ENCODE results near the gene ITM2C. TPM values are rescaled to one million over a fixed set of nuclear protein-coding genes. Genes with fewer than 3 reads are reported as not detected.

The ITM2C gene
- total and polyA plus RNA-seq, 2 experiments from 2014 or later, result 241 to 367 TPM

DNA sequence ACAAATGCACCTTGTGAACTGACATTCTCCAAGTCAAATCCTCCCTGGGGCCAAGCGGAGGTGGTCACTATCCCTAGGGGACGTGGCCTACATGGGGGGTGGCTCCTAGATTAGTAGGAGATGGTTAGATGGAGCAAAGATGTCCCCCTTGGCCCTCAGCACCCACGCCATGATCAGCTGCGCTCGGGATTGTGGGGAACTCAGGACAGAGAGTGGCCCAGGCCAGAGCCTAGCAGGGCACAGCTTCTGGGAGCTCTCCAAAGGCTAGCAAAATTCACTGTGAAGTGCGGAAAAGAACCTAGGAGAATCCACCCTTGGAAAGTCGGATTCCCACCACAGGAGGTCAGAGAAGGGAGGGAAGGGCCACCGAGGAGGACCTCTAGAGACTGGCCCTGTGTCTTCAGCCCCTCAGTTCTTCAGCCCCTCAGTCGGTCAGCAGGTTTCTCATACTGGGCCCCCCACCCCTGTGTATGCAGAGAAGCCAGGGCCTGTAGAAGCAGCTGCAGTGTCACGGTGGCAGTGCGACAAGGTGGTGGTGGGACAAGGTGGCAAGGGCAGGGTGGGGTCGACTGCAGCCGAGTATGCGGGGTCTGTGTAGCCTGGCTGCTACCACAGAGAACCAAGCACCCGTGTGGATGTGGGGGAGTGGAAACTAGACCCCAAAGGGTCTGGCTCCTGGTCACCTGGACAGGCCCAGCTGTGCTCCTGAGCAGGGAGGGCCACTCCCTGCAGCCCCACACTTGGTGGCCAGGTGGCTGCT lies 41.9 kb downstream of the ITM2C start (continued):
- TF ChIP-seq ZNF462 (CRISPR knock-in tag; IDR thresholded peaks at IDR 0.05), result no peak
- no peak for TF ChIP-seq POLR2AphosphoS5 (IDR thresholded peaks at IDR 0.05; ENCODE audit: low read depth)
- no peak for TF ChIP-seq EZH2 (IDR thresholded peaks at IDR 0.05; ENCODE audit: low read depth, unreplicated experiment)
- TF ChIP-seq EZH2phosphoT487 (IDR thresholded peaks at IDR 0.05; ENCODE audit: unreplicated experiment), result no peak
- no peak for TF ChIP-seq ZNF331 (CRISPR knock-in tag; IDR thresholded peaks at IDR 0.05; ENCODE audit: low read depth)
- TF ChIP-seq NANOG (IDR thresholded peaks at IDR 0.05; ENCODE audit: borderline replicate concordance), result no peak

DNA sequence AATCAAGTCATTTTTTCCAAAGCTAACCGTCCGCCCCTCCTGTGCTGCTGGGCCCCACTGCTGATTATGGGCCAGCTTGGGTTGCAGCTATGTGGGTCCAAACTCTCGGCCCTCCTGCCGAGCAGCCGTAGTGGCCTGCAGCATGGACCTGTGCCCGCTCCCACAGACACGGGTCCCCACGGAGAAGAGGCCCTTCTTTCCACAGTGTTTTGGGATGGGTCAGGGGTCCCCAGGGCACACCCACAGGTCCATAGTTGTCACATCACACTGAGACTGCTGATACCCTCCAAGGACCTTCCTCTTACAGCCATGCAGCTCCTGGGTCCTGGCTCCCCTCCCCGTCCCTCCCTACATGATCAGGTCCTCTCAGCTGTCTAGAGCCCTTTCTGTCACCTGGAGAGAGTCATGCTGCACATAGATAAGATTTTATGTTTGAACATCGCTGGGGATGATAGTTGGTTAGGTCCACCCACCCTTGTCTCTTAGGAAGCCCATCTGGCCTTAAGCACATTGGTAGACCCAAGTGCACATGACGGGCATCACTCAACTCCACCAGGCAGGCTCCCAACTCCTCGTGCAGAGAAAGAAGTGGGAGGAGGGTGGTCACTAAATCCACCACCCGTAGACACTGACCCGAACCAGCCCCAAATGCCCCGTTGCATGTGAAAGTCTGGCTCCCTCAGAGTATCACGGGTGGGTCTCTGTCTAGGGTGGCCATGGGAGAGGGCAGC lies 42.8 kb downstream of the ITM2C start:
- Histone ChIP-seq H3F3A (replicated peaks; ENCODE audit: low read depth) (no peaks in the 10 kb centered on the region), H3K79me2 (replicated peaks; ENCODE audit: insufficient read depth) (no peaks in the 10 kb centered on the region), H3K27me3 (ENCODE audit: insufficient read depth) (no peaks in the 10 kb centered on the region), H3K9me2 (ENCODE audit: insufficient read depth) (peaks cover 8% of the 10 kb centered on the region; the same call in 1 of the 2 replicates), H3K36me3 (ENCODE audit: insufficient read depth) (no peaks in the 10 kb centered on the region), H3K4me3 (no peak overlapping the region), H3K27ac (ENCODE audit: low read depth) (no peak overlapping the region), H4K20me1 (replicated peaks; ENCODE audit: insufficient read depth) (no peaks in the 10 kb centered on the region), H3K4me1 (ENCODE audit: insufficient read depth) (peaks cover 25% of the 10 kb centered on the region), H3K4me2 (no peak overlapping the region), H2AFZ (no peak overlapping the region)
- Mint-ChIP-seq H3K9me3 (peaks cover 3% of the 10 kb centered on the region; the same call in 2 of the 3 replicates), H3K4me3 (no peak overlapping the region), H3K27ac (no peak overlapping the region), H3K36me3 (ENCODE audit: low read depth) (no peaks in the 10 kb centered on the region; the same call in 2 of the 3 replicates), H3K4me1 (peaks cover 37% of the 10 kb centered on the region), H3K27me3 (ENCODE audit: insufficient read depth, low read depth, poor library complexity) (peaks cover 28% of the 10 kb centered on the region)
- ATAC-seq, result no peak
- no peak for DNase-seq (ENCODE audit: low spot score)
- no peak for TF ChIP-seq ETS1 (IDR thresholded peaks at IDR 0.05)
- TF ChIP-seq JUNB (IDR thresholded peaks at IDR 0.05; ENCODE audit: unreplicated experiment), result no peak
- TF ChIP-seq STAT1 (IDR thresholded peaks at IDR 0.05; ENCODE audit: unreplicated experiment), result no peak
- no peak for TF ChIP-seq EZH2 (IDR thresholded peaks at IDR 0.05; ENCODE audit: low read depth, unreplicated experiment)
- TF ChIP-seq ZNF114 (CRISPR knock-in tag; IDR thresholded peaks at IDR 0.05), result no peak
- TF ChIP-seq, protein P1, sequence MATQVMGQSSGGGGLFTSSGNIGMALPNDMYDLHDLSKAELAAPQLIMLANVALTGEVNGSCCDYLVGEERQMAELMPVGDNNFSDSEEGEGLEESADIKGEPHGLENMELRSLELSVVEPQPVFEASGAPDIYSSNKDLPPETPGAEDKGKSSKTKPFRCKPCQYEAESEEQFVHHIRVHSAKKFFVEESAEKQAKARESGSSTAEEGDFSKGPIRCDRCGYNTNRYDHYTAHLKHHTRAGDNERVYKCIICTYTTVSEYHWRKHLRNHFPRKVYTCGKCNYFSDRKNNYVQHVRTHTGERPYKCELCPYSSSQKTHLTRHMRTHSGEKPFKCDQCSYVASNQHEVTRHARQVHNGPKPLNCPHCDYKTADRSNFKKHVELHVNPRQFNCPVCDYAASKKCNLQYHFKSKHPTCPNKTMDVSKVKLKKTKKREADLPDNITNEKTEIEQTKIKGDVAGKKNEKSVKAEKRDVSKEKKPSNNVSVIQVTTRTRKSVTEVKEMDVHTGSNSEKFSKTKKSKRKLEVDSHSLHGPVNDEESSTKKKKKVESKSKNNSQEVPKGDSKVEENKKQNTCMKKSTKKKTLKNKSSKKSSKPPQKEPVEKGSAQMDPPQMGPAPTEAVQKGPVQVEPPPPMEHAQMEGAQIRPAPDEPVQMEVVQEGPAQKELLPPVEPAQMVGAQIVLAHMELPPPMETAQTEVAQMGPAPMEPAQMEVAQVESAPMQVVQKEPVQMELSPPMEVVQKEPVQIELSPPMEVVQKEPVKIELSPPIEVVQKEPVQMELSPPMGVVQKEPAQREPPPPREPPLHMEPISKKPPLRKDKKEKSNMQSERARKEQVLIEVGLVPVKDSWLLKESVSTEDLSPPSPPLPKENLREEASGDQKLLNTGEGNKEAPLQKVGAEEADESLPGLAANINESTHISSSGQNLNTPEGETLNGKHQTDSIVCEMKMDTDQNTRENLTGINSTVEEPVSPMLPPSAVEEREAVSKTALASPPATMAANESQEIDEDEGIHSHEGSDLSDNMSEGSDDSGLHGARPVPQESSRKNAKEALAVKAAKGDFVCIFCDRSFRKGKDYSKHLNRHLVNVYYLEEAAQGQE (IDR thresholded peaks at IDR 0.05; ENCODE audit: unreplicated experiment), result no peak
- TF ChIP-seq CREB1 (CRISPR knock-in tag; IDR thresholded peaks at IDR 0.05; ENCODE audit: low read depth), result no peak
- TF ChIP-seq ZNF331 (CRISPR knock-in tag; IDR thresholded peaks at IDR 0.05; ENCODE audit: low read depth), result no peak
